Activated CD4-positive, alpha-beta T cell treated with anti-CD3 and anti-CD28 coated beads for 4 hours (primary cell): ENCODE data around the gene ARHGAP4.

ENCODE experiments used
- DNase-seq, 2 donors: peaks; one replicate each; pipeline ENCODE4 v3.0.0-alpha.2; 2020

Gene ARHGAP4

DNA sequence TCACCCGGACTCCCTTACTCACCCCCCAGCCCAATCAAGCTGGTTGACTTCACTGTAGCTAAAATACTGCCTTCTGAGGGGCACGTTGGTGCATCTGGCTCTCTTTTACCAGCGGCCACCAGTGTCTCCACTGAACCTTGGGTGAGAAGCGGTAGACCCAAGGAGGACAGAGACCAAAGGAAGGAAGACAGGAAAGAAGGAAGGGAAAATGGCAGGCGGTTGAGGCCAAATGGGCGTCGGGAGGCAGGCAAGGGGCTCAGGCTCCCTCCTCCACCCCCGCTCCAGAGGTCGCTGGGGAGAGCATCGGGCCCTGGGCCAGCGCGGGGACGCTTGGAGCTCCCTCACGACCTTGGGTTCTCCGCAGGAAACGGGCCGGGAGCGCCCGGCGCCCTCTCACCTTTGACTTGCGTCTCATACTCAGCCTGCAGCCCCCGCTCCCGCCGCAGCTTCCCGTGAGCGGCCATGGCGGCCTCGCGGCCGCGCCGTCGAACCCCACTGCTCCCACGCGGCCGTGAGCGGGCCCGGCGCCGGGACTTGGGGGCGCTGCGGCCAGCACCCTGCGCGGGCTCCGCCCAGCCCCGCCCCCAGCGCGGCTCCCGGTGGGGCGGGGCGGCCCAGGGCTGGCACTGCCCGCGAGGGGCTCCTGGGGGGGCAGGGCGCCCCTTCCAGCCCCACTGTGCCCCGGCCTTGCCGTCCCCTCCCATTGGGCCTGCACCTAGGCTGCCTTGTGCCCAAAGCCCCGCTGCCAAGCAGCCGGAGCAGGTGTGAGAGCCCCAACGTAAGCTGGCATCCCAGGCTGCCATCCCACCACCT, at the start of gene ARHGAP4:
ARHGAP4 (minus strand) TSS at position 526 of the 813 bp plus-strand sequence; CDS start at position 464, 62 bp downstream.
- DNase-seq, result peak in 1 of 2 donors; percentile 40

- no peak for DNase-seq
Observed at GRCh38 chrX:153974726-153975286, 48.7 kb upstream of the ARHGAP4 start.

DNA sequence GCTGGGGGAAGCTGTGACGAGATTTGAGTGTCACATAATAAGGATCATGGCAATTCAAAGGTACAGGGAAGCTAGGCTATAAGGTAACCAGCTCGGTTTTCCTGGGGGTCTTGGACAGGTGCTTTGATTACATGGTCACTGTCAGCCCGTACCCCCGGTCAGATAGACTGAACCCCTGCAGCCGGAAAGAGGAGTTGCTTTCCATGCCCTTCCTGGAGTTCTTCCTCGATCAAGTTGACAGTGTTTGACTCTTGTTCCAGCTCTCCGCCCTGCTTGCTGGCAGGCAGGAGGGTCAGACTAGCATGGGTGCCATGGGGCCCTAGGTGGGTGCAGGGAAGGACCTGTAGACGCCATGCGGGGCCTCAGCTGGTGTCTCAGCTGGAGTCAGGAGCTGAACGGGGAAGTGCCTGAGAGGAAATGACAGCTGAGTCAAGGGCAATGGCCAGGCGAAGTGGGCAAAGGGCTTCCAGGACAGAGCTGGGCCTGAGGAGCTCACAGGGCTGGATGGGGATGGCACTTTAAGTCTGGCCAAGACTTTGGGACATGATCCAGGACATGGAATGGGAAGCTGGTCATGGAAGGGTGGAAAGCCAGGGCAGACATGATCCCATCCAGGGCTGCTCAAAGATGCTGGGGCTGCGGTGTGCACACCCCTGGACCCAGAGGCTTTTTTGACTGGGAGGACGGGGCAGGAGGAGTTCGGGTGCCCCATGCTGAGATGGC, 48.1 kb upstream of the ARHGAP4 start:
- DNase-seq, result no peak

GRCh38 chrX:153973127-153974002, 47.3 kb upstream of the ARHGAP4 start:
- no peak for DNase-seq

DNA sequence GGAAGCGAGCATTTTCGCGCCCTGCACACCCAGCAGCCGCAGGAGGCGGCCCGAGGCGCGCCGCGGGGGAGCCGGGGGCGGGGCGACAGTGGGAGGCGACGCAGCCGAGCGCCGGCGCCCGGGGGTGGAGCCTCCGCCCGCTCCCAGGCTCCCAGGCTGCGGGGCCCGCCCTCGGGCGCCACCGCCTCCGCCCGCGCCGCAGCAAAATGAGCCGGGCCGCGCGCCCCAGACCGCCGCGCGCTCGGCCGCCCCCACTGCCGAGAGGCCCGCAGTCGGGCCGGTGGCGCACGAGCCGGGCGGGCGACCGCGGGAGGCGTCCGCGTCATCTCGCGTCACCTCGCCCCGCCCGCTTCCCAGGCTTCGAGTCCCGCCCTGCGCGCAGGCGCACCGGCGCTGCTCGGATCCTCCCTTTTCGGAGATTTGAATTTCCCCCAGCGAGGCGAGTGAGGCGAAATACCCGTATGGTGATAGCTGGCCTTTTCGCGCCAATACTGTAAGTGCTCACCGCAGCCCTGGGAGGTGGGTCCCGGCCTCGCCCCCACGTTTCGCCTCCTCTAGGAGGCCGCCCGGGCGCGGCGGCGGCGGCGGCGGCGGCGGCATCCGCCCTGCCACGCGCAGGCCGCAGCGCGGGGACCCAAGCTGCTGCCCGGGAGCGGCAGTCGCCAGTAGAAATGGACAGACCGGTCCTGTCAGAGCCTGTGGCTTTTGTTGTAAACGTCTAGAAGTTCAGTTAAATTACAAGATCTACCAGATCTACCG, 46.5 kb upstream of the ARHGAP4 start, which contains the start of gene TMEM187:
TMEM187 (plus strand) TSS at position 387 of the 759 bp plus-strand sequence. CDS start 9,309 bp downstream, outside the sequence.
- DNase-seq, result peak; percentile 86

GRCh38 chrX:153971450-153972367, 45.6 kb upstream of the ARHGAP4 start, which contains the start of gene HCFC1:
Gene HCFC1 (minus strand): TSS chrX:153971818. CDS start chrX:153970840, 978 bp downstream.
- DNase-seq, result peak; percentile 92 to 93

GRCh38 chrX:153971124-153971449, 45.0 kb upstream of the ARHGAP4 start:
- peak; percentile 87 to 89 for DNase-seq

DNA sequence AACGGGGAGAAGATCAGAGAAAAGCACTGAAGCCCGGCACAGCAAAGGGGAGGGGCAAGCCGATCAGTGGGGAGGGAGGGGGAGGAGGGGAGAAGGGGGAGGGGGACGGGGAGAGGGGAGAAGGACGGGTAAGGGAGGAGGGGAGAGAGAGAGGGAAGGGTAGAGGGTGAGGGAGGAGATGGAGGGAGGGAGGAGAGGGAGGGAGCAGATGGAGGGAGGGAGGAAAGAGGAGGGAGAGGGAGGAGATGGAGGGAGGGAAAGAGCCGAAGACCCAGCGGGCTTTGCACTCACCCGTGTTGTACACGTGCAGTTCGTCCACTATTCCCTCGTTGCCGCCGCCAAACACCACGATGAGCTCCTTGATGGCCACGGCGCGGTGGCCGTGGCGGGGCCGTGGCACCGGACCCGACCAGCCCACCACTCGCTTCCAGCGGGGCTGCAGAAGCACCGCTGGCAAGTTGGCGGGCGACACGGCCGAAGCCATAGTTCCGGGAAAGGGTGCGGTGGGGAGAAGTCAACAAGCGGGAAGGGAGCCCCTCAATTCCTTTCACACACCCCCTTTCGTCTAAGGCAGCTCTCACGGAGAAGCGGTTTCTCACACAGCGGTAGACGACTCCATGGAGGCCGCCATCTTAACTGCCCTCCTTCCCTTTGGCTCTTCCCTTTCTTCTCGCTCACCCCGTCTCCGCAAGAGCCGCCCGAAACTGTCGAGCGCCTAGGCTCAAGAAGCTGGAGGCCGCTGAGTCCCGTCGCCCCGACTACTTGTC, 44.5 kb upstream of the ARHGAP4 start:
- DNase-seq, result peak; percentile 38 to 39

- DNase-seq, result no peak
Observed at GRCh38 chrX:153969904-153970356, 43.9 kb upstream of the ARHGAP4 start.

DNA sequence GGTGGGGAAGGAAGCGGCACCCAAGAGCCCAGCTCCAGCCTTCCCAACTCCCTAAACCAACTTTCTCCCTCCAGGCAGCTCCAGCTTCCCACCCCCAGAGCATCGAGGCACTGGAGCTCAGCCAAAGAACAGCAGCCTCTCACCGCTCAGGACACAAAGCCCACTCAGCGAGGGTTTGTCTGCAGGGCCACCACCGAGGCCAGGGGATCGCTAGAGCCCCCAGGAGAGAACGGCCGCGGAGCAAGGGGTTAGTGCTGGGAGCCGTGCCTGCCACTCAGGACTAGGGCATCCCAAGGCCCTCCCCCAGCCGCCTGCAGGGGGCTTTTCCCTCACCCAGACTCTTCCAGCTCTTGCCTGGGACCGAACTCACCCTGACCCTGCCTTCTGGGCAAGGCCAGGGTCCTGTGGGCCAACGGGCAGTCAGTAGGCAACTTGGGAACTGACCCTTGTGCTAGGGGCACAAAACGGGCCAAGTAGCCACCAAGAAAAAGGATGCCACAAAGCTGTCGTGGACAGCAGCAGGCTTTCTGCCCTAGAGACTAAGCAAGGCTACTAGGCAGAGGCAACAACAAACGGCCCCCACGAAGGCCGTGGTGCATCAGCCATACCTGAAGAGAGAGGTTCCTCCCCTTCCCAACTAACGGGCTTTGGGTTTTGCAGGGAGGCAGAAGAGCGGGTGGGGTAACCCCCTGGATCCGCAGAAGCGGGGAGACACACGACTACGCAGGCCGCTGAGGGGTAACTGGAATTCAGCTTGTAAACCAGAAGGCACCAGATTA, 43.2 kb upstream of the ARHGAP4 start:
- no peak for DNase-seq

GRCh38 chrX:153968754-153969124, 42.7 kb upstream of the ARHGAP4 start:
- peak; percentile 38 to 42 for DNase-seq

GRCh38 chrX:153968255-153968654, 42.2 kb upstream of the ARHGAP4 start:
- DNase-seq, result no peak

GRCh38 chrX:153967536-153968224, 41.6 kb upstream of the ARHGAP4 start:
- peak in 1 of 2 donors; percentile 36 for DNase-seq

- peak; percentile 55 to 59 for DNase-seq
Observed at GRCh38 chrX:153966841-153967535, 40.9 kb upstream of the ARHGAP4 start.

- no peak for DNase-seq
Observed at GRCh38 chrX:153966283-153966688, 40.2 kb upstream of the ARHGAP4 start.

- DNase-seq, result no peak
Observed at GRCh38 chrX:153965406-153965805, 39.3 kb upstream of the ARHGAP4 start.

DNA sequence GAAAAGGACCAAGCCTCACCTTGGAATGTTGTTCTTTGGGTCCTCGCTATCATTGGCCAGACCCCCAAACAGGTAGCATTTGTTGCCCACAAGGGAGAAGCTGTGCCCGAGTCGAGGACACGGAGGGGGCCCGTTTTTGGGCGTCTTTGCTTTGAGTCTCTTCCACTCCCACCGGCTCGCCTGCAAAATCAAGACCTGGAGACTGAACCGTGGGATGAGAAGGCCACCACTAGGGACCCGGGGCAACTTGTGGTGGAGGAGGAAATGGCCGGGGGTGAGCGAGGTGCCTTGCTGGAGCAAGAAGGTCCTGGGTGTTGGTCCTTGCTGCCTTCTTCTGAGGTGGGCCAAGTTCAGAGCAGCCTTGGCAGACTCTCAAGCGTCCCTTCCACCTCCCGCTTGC, 38.0 kb upstream of the ARHGAP4 start:
- no peak for DNase-seq

DNA sequence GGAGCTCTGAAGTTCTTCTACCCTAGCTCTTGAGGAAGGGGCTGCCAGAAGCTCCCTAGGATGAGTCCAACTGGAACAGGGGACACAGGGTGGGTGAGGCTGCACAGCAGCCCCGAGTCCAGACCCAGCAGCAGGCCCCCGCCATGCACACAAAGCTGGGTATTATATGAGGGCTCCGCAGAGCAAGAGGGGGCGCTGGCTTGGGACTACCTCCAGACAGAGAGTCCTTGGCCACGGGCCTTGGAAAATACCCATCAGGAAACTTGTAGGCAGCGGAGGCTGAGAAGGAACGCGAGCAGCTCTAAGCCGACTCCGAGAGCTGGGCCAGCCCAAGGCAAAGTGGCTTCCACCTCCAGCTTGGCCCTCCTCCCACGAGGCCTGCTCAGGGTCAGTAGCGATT, 37.5 kb upstream of the ARHGAP4 start:
- no peak for DNase-seq
